ENCODE measurements around the gene S100A13.
A peak's percentile ranks its signal among the peaks of the same experiment; 100 is the strongest.
"Not testable (repeated sequence)": the region's sequence is repeated elsewhere in the genome, so short reads cannot be mapped to it uniquely, and the experiment has no call there.

Gene S100A13

GRCh38 chr1:153597206-153597605, 30.1 kb downstream of the S100A13 start:
- Histone ChIP-seq H3K9ac (no peak overlapping the region), H3K36me3 (no peaks in the 10 kb centered on the region), H3K9me3 (no peaks in the 10 kb centered on the region), H3K4me1 (peaks cover 59% of the 10 kb centered on the region), H3K4me2 (peak overlapping the region; percentile 95), H4K20me1 (no peaks in the 10 kb centered on the region), H3K27ac (peak overlapping the region; percentile 96), H3K4me3 (no peak overlapping the region), H3K27me3 (no peaks in the 10 kb centered on the region)
- TF ChIP-seq Cebpa-rat (IDR thresholded peaks at IDR 0.05) = no peak

- H3K9ac ChIP-seq = no peak overlapping the region
- H3K4me1 ChIP-seq = peaks cover 21% of the 10 kb centered on the region
- no peak for TF ChIP-seq Cebpa-rat (IDR thresholded peaks at IDR 0.05)
- no peak overlapping the region for H3K4me3 ChIP-seq
- no peaks in the 10 kb centered on the region for H3K27me3 ChIP-seq
- H3K36me3 ChIP-seq = no peaks in the 10 kb centered on the region
- no peak overlapping the region for H3K4me2 ChIP-seq
- no peaks in the 10 kb centered on the region for H3K9me3 ChIP-seq
- H3K27ac ChIP-seq = 0 out of 2 replicates have a peak overlapping the region, but pooled peaks have one; percentile 31
- H4K20me1 ChIP-seq = no peaks in the 10 kb centered on the region
Measured at GRCh38 chr1:153592748-153593147, 34.6 kb downstream of the S100A13 start.

- Histone ChIP-seq H3K9me3 (no peaks in the 10 kb centered on the region), H3K4me3 (no peak overlapping the region), H3K4me2 (no peak overlapping the region), H4K20me1 (no peaks in the 10 kb centered on the region), H3K27ac (no peak overlapping the region), H3K27me3 (no peaks in the 10 kb centered on the region), H3K36me3 (no peaks in the 10 kb centered on the region), H3K4me1 (peaks cover 18% of the 10 kb centered on the region), H3K9ac (no peak overlapping the region)
- TF ChIP-seq Cebpa-rat (IDR thresholded peaks at IDR 0.05) = no peak
Measured at GRCh38 chr1:153588482-153588881, 38.8 kb downstream of the S100A13 start.

- not testable (repeated sequence) for H4K20me1 ChIP-seq, H3K9me3 ChIP-seq, H3K9ac ChIP-seq, H3K4me3 ChIP-seq, H3K27ac ChIP-seq, H3K27me3 ChIP-seq, H3K36me3 ChIP-seq
- peaks cover 18% of the 10 kb centered on the region for H3K4me1 ChIP-seq
- peak overlapping the region; percentile 69 for H3K4me2 ChIP-seq
Measured at GRCh38 chr1:153588033-153588432, 39.3 kb downstream of the S100A13 start.

GRCh38 chr1:153587314-153587713, 40.0 kb downstream of the S100A13 start:
- H4K20me1 ChIP-seq = no peaks in the 10 kb centered on the region
- H3K27ac ChIP-seq = 0 out of 2 replicates have a peak overlapping the region, but pooled peaks have one; percentile 4
- H3K9me3 ChIP-seq = no peaks in the 10 kb centered on the region
- H3K4me2 ChIP-seq = peak overlapping the region; percentile 69
- TF ChIP-seq Cebpa-rat (IDR thresholded peaks at IDR 0.05) = no peak
- H3K4me3 ChIP-seq = no peak overlapping the region
- H3K9ac ChIP-seq = no peak overlapping the region
- H3K27me3 ChIP-seq = no peaks in the 10 kb centered on the region
- peaks cover 18% of the 10 kb centered on the region for H3K4me1 ChIP-seq
- H3K36me3 ChIP-seq = no peaks in the 10 kb centered on the region

- Histone ChIP-seq H3K4me2 (peak overlapping the region; percentile 69), H3K4me1 (peaks cover 18% of the 10 kb centered on the region), H3K4me3 (no peak overlapping the region), H3K36me3 (no peaks in the 10 kb centered on the region), H4K20me1 (no peaks in the 10 kb centered on the region), H3K9me3 (no peaks in the 10 kb centered on the region), H3K27ac (no peak overlapping the region), H3K27me3 (no peaks in the 10 kb centered on the region), H3K9ac (no peak overlapping the region)
- TF ChIP-seq Cebpa-rat (IDR thresholded peaks at IDR 0.05) = no peak
Measured at GRCh38 chr1:153586347-153586746, 41.0 kb downstream of the S100A13 start.

GRCh38 chr1:153585006-153585405, 42.3 kb downstream of the S100A13 start:
- Histone ChIP-seq H3K4me1 (peaks cover 18% of the 10 kb centered on the region), H3K4me3 (no peak overlapping the region), H3K27me3 (no peaks in the 10 kb centered on the region), H3K9ac (no peak overlapping the region), H3K27ac (no peak overlapping the region), H4K20me1 (no peaks in the 10 kb centered on the region), H3K9me3 (no peaks in the 10 kb centered on the region), H3K4me2 (no peak overlapping the region), H3K36me3 (no peaks in the 10 kb centered on the region)
- no peak for TF ChIP-seq Cebpa-rat (IDR thresholded peaks at IDR 0.05)

GRCh38 chr1:153583976-153584375, 43.3 kb downstream of the S100A13 start:
- H3K9me3 ChIP-seq = no peaks in the 10 kb centered on the region
- H3K4me1 ChIP-seq = peaks cover 18% of the 10 kb centered on the region
- no peaks in the 10 kb centered on the region for H3K27me3 ChIP-seq
- no peaks in the 10 kb centered on the region for H4K20me1 ChIP-seq
- no peak for TF ChIP-seq Cebpa-rat (IDR thresholded peaks at IDR 0.05)
- H3K36me3 ChIP-seq = no peaks in the 10 kb centered on the region
- H3K4me3 ChIP-seq = no peak overlapping the region
- H3K27ac ChIP-seq = no peak overlapping the region
- no peak overlapping the region for H3K4me2 ChIP-seq
- H3K9ac ChIP-seq = no peak overlapping the region

GRCh38 chr1:153583514-153583913, 43.8 kb downstream of the S100A13 start:
- peaks cover 18% of the 10 kb centered on the region for H3K4me1 ChIP-seq
- not testable (repeated sequence) for H3K27me3 ChIP-seq, H3K4me2 ChIP-seq, H3K9me3 ChIP-seq, H3K9ac ChIP-seq, H3K4me3 ChIP-seq, H3K36me3 ChIP-seq, H3K27ac ChIP-seq, H4K20me1 ChIP-seq

GRCh38 chr1:153582836-153583235, 44.5 kb downstream of the S100A13 start:
- not testable (repeated sequence) for H3K4me2 ChIP-seq, H4K20me1 ChIP-seq, H3K4me3 ChIP-seq

GRCh38 chr1:153578936-153579335, 48.4 kb downstream of the S100A13 start:
- no peaks in the 10 kb centered on the region for H3K36me3 ChIP-seq
- no peaks in the 10 kb centered on the region for H3K27me3 ChIP-seq
- H3K4me1 ChIP-seq = peaks cover 11% of the 10 kb centered on the region
- no peak overlapping the region for H3K4me3 ChIP-seq
- no peak overlapping the region for H3K9ac ChIP-seq
- H4K20me1 ChIP-seq = no peaks in the 10 kb centered on the region
- H3K27ac ChIP-seq = no peak overlapping the region
- peaks cover 6% of the 10 kb centered on the region for H3K9me3 ChIP-seq
- no peak overlapping the region for H3K4me2 ChIP-seq
- no peak for TF ChIP-seq Cebpa-rat (IDR thresholded peaks at IDR 0.05)

More at GRCh38 chr1:153582836-153583235, 44.5 kb downstream of the S100A13 start:
- H3K9ac ChIP-seq, H3K27me3 ChIP-seq, H3K27ac ChIP-seq, H3K9me3 ChIP-seq, H3K36me3 ChIP-seq: not testable (repeated sequence)
- H3K4me1 ChIP-seq = peaks cover 15% of the 10 kb centered on the region
